Gastrocnemius medialis (tissue), 4 donors: Measurements from ENCODE around the gene UGP2. TPM values are rescaled to one million over a fixed set of nuclear protein-coding genes. Genes with fewer than 3 reads are reported as not detected.

Source experiments
- ATAC-seq, 2 donors: fragments of 150-250 bp; one replicate each; pipeline ENCODE4 v1.9.1; 2016
- DNase-seq, 2 donors: peaks; one replicate each; pipeline ENCODE4 v3.0.0-alpha.2; 2019
- H3K27ac ChIP-seq, 4 donors: fragments of 200-600 bp; sonication (generic); 1 replicate in 1 of 4; 2 replicates in 3 of 4; pipeline ENCODE4 v1.5.1; 2016 to 2018; ENCODE audit warnings: mild to moderate bottlenecking in 2 of 4, moderate library complexity in 1 of 4
- H3K27me3 ChIP-seq, 3 donors: fragments of 200-600 bp; sonication (generic) in 2 of 3; 1 replicate in 1 of 3; 2 replicates in 2 of 3; pipeline versions ENCODE4 v1.5.1 to v1.6.0; 2016 to 2019; ENCODE audit warnings: mild to moderate bottlenecking in 1 of 3, moderate library complexity in 1 of 3
- H3K36me3 ChIP-seq, 2 donors: fragments of 200-600 bp; sonication (generic) in 1 of 2; one replicate each; pipeline ENCODE4 v1.5.1; 2017 to 2018
- H3K4me1 ChIP-seq, 2 donors: fragments of 200-600 bp; sonication (generic) in 1 of 2; one replicate each; pipeline ENCODE4 v1.5.1; 2016 to 2017; ENCODE audit warnings: mild to moderate bottlenecking in 2 of 2
- H3K4me3 ChIP-seq, 4 donors: fragments of 200-600 bp; sonication (generic) in 3 of 4; 1 replicate in 1 of 4; 2 replicates in 3 of 4; pipeline ENCODE4 v1.5.1; 2016 to 2019; ENCODE audit warnings: mild to moderate bottlenecking in 2 of 4
- H3K9me3 ChIP-seq, 3 donors: fragments of 200-600 bp; sonication (generic) in 2 of 3; 1 replicate in 1 of 3; 2 replicates in 2 of 3; pipeline ENCODE4 v1.5.1; 2016 to 2019
- POLR2A ChIP-seq, 2 donors: fragments of 450-650 bp; IDR thresholded peaks; one replicate each; pipeline ENCODE4 v1.6.1; 2017; ENCODE audit warnings: antibody characterized with exemption in 2 of 2, mild to moderate bottlenecking in 2 of 2, moderate library complexity in 2 of 2
- in situ Hi-C, 4 donors: fragments of 200-750 bp; cut with MboI; loops; one replicate each; pipeline versions ENCODE4 v1.15.0 to v1.8.0; 2017; ENCODE audit warnings: low sequenced_read_pairs in 4 of 4
- intact Hi-C: fragments of 100-400 bp; cut with DNase I; formaldehyde crosslinking; loops from one replicate; pipeline ENCODE4 v1.15.1; 2023; ENCODE audit warnings: low total_unique reads
- total RNA-seq, 4 donors: library from RNA; depleted of rRNA; stranded (reverse); fragments of >200 nt; gene quantifications; one replicate each; pipeline versions ENCODE4 v1.1.0 to v1.2.3, GENCODE V29; 2016
- TF ChIP-seq, protein P1 (sequence below), 5 experiments: fragments of 450-650 bp in 3 of 5; fragments of 200-600 bp in 2 of 5; sonication (generic) in 2 of 5; IDR thresholded peaks in 4 of 5; conservative IDR thresholded peaks in 1 of 5; 1 replicate in 4 of 5; 2 replicates in 1 of 5; pipeline ENCODE4 v1.5.1; 2016 to 2019; ENCODE audit warnings: antibody characterized with exemption in 5 of 5, mild to moderate bottlenecking in 3 of 5, moderate library complexity in 3 of 5

UGP2 gene
- total RNA-seq, 4 donors from 2014 or later = 398 to 784 (median 580) TPM

DNA sequence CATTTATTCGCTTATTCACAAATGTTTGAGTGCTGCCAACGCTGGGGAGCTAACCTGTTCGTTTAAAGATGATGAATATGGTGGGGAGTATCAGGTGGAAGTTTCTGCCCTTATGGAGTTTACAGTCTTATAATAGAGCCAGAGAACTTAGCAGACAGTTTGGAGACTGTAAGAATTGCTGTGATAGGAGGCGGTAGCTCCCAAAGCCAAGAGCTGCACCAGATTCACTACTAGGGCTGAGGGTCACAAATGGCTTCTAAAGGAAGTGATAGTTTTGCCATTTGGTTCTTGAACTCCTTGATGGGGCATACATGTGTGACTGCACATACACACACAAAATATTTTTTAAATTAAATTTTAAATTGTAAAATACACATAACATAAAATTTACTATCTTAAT, 29.0 kb downstream of the UGP2 start:
- peaks cover 0 to 15% of the 10 kb centered on the region in 2 donors for H3K36me3 ChIP-seq
- peaks cover 60 to 80% of the 10 kb centered on the region in 2 donors for H3K4me1 ChIP-seq
- DNase-seq = no peak
- H3K9me3 ChIP-seq = no peaks in the 10 kb centered on the region
- intact Hi-C loops (no loop called here), in situ Hi-C loops (loop anchor here in 1 of 4 donors (25.0 kb wide), 1 partner anchor 183 kb away; no protein-coding TSS in a partner anchor)
- no peaks in the 10 kb centered on the region for H3K27me3 ChIP-seq
- H3K4me3 ChIP-seq = no peak overlapping the region
- no peak for ATAC-seq
- H3K27ac ChIP-seq = peak overlapping the region; percentile 56 to 83 (median 74)
- TF ChIP-seq, protein P1, sequence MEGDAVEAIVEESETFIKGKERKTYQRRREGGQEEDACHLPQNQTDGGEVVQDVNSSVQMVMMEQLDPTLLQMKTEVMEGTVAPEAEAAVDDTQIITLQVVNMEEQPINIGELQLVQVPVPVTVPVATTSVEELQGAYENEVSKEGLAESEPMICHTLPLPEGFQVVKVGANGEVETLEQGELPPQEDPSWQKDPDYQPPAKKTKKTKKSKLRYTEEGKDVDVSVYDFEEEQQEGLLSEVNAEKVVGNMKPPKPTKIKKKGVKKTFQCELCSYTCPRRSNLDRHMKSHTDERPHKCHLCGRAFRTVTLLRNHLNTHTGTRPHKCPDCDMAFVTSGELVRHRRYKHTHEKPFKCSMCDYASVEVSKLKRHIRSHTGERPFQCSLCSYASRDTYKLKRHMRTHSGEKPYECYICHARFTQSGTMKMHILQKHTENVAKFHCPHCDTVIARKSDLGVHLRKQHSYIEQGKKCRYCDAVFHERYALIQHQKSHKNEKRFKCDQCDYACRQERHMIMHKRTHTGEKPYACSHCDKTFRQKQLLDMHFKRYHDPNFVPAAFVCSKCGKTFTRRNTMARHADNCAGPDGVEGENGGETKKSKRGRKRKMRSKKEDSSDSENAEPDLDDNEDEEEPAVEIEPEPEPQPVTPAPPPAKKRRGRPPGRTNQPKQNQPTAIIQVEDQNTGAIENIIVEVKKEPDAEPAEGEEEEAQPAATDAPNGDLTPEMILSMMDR (IDR thresholded peaks at IDR 0.05 in 4 of 5, conservative IDR thresholded peaks at IDR 0.05 in 1 of 5) = no peak
- no peak for TF ChIP-seq POLR2A (IDR thresholded peaks at IDR 0.05)

DNA sequence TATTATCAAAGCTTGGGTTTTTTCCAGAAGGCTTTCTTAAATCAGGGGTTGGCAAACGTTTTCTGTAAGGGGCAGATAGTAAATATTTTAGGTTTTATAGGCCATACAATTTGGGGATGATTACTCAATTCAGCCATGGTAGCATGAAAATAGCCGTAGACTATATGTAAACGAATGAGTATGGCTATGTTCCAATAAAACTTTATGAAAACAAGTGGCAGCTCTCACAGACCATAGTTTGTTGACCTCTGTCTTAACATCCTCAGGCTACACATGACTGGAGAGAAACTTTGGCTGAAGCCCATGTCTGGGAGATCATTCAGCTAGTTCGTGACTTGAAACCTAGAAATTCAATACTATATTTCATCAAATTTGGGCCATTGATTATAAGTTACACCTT, 30.2 kb downstream of the UGP2 start:
- intact Hi-C loops (no loop called here), in situ Hi-C loops (loop anchor here in 1 of 4 donors (25.0 kb wide), 1 partner anchor 185 kb away; no protein-coding TSS in a partner anchor)
- Histone ChIP-seq H3K4me3 (no peak overlapping the region), H3K27me3 (no peaks in the 10 kb centered on the region), H3K36me3 (peaks cover 0 to 15% of the 10 kb centered on the region in 2 donors), H3K27ac (peak overlapping the region; percentile 56 to 83 (median 74)), H3K9me3 (no peaks in the 10 kb centered on the region), H3K4me1 (peaks cover 66 to 76% of the 10 kb centered on the region in 2 donors)
- DNase-seq (no peak), ATAC-seq (no peak)
- TF ChIP-seq, protein P1 (IDR thresholded peaks at IDR 0.05 in 4 of 5, conservative IDR thresholded peaks at IDR 0.05 in 1 of 5) = no peak
- no peak for TF ChIP-seq POLR2A (IDR thresholded peaks at IDR 0.05)

DNA sequence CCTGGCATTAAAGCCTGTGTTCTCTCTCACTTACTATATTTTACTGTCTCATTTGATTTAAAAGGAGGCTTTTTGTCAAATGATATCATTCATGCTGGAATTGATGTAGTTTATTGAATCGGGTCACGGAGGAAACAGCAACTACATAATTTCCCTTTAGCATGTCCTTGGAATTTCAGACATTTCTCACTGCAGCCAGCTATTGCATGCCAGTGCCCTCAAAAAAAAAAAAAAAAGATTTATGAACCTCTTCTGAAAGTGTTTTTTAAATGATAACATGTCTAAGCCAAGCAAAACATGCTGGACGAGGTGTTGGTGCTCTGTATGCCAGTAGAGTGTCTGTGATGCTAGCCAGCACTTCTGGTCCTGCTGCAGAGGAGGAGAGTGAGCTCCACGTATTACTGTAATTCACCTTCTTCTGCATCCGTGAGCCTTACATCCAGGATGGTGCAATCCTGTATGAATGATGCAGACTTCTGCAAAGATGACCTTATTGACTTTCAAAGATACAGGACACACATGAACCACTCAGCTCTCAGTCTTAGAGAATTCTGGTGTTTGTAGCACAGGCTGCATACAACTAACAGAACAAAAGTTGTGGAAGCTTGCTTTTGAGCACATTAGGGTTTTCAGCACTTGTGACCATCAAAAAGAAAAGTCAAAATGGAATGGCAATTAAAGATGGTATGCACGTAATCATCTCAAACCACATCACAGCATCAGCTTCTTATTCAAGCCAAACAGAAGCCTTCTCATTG, 31.1 kb downstream of the UGP2 start:
- H3K4me3 ChIP-seq = no peak overlapping the region
- peaks cover 68 to 70% of the 10 kb centered on the region in 2 donors for H3K4me1 ChIP-seq
- peak overlapping the region; percentile 56 to 83 (median 74) for H3K27ac ChIP-seq
- H3K9me3 ChIP-seq = no peaks in the 10 kb centered on the region
- H3K36me3 ChIP-seq = peaks cover 0 to 15% of the 10 kb centered on the region in 2 donors
- no peak for TF ChIP-seq POLR2A (IDR thresholded peaks at IDR 0.05)
- TF ChIP-seq, protein P1 (IDR thresholded peaks at IDR 0.05 in 4 of 5, conservative IDR thresholded peaks at IDR 0.05 in 1 of 5) = no peak
- intact Hi-C loops = no loop called here
- in situ Hi-C loops = loop anchor here in 1 of 4 donors (25.0 kb wide), 1 partner anchor 185 kb away; no protein-coding TSS in a partner anchor
- H3K27me3 ChIP-seq = no peaks in the 10 kb centered on the region
- DNase-seq (no peak), ATAC-seq (no peak)

GRCh38 chr2:63874204-63875130, 32.8 kb downstream of the UGP2 start:
- intact Hi-C loops = no loop called here
- Histone ChIP-seq H3K27me3 (no peaks in the 10 kb centered on the region), H3K27ac (peak overlapping the region; percentile 40 to 83 (median 52)), H3K36me3 (peaks cover 0 to 15% of the 10 kb centered on the region in 2 donors), H3K4me1 (peaks cover 64 to 66% of the 10 kb centered on the region in 2 donors), H3K4me3 (no peak overlapping the region), H3K9me3 (no peaks in the 10 kb centered on the region)
- no peak for TF ChIP-seq POLR2A (IDR thresholded peaks at IDR 0.05)
- TF ChIP-seq, protein P1 (IDR thresholded peaks at IDR 0.05 in 4 of 5, conservative IDR thresholded peaks at IDR 0.05 in 1 of 5) = no peak
- DNase-seq = no peak
- in situ Hi-C loops = loop anchor here in 2 of 4 donors (25.0 kb wide), 2 partner anchors 187 to 287 kb away; partner anchors contain the start of genes MDH1 (in 1 of the 2) and WDPCP (in 1 of the 2)
- no peak for ATAC-seq
